K562 (cell line): ENCODE measurements around the gene CCDC138. TPM values are rescaled to one million over a fixed set of nuclear protein-coding genes. Genes with fewer than 3 reads are reported as not detected.

Source experiments
- FOS ChIP-seq: IDR thresholded peaks from 3 replicates; pipeline ENCODE4 v1.6.1; 2011; ENCODE audit not compliant: insufficient read length; ENCODE audit errors: extremely low read depth
- HDGF ChIP-seq: fragments of 450-650 bp; IDR thresholded peaks from 2 replicates; pipeline ENCODE4 v1.6.1; 2016
- HLTF ChIP-seq: fragments of 450-650 bp; IDR thresholded peaks from 2 replicates; pipeline ENCODE4 v1.6.1; 2016
- ILF3 ChIP-seq: fragments of 450-650 bp; IDR thresholded peaks from 2 replicates; pipeline ENCODE4 v1.6.1; 2018; ENCODE audit warnings: antibody characterized with exemption, mild to moderate bottlenecking, moderate library complexity, borderline replicate concordance
- KAT2B ChIP-seq: IDR thresholded peaks from one replicate; pipeline ENCODE4 v1.6.1; 2012; ENCODE audit warnings: low read depth, mild to moderate bottlenecking, control low read depth, inconsistent platforms, low read length, moderate library complexity
- MTA2 ChIP-seq: fragments of 450-650 bp; IDR thresholded peaks from 2 replicates; pipeline ENCODE4 v1.6.1; 2016; ENCODE audit warnings: low read depth
- NR2C2 ChIP-seq, 2 experiments: fragments of 200-800 bp in 1 of 2; sonication (Bioruptor generic) in 1 of 2; sonication (generic) in 1 of 2; formaldehyde crosslinking in 1 of 2; IDR thresholded peaks; 2 replicates each; pipeline versions ENCODE4 v1.6.1 to v1.8.0; 2016 to 2022; ENCODE audit warnings: mild to moderate bottlenecking in 1 of 2, missing compliant biosample characterization in 1 of 2, missing genetic modification characterization in 1 of 2, missing genetic modification reagents in 1 of 2
- POLR3G ChIP-seq: IDR thresholded peaks from 2 replicates; pipeline ENCODE4 v1.6.1; 2011; ENCODE audit not compliant: insufficient read length, insufficient replicate concordance; ENCODE audit errors: extremely low read depth
- RBBP5 ChIP-seq: fragments of 200-600 bp; sonication (generic); IDR thresholded peaks from 2 replicates; pipeline ENCODE4 v1.6.1; 2012; ENCODE audit warnings: borderline replicate concordance, mild to moderate bottlenecking, low read length, control low read depth, inconsistent platforms; ENCODE audit not compliant: insufficient read depth, poor library complexity, severe bottlenecking
- RBM14 ChIP-seq: fragments of 200-400 bp; formaldehyde crosslinking; IDR thresholded peaks from 2 replicates; pipeline ENCODE4 v1.6.1; 2018; ENCODE audit warnings: low read depth, mild to moderate bottlenecking, low read length, moderate library complexity, borderline replicate concordance; ENCODE audit not compliant: insufficient read depth
- SIN3A ChIP-seq, 2 experiments: fragments of 150-350 bp in 1 of 2; IDR thresholded peaks; 2 replicates each; pipeline ENCODE4 v1.6.1; 2011 to 2016; ENCODE audit warnings: borderline replicate concordance in 2 of 2, low read depth in 2 of 2, low read length in 2 of 2, mild to moderate bottlenecking in 2 of 2, moderate library complexity in 2 of 2; ENCODE audit not compliant: control insufficient read depth in 1 of 2
- ZC3H8 ChIP-seq: fragments of 450-650 bp; IDR thresholded peaks from 2 replicates; pipeline ENCODE4 v1.6.1; 2017
- ZNF12 ChIP-seq: sonication (generic); formaldehyde crosslinking; IDR thresholded peaks from 2 replicates; pipeline ENCODE4 v1.4.0; 2020; ENCODE audit warnings: mild to moderate bottlenecking, missing genetic modification reagents
- ZNF143 ChIP-seq: sonication (generic); formaldehyde crosslinking; IDR thresholded peaks from 2 replicates; pipeline ENCODE4 v1.9.0; 2022; ENCODE audit warnings: mild to moderate bottlenecking, missing genetic modification reagents
- ZNF696 ChIP-seq: fragments of 250-450 bp; sonication (Bioruptor Pico); conservative IDR thresholded peaks from 2 replicates; pipeline ENCODE4 v1.4.0; 2020; ENCODE audit warnings: mild to moderate bottlenecking, moderate library complexity
- ZNF785 ChIP-seq: fragments of 250-450 bp; sonication (Bioruptor Pico); IDR thresholded peaks from 2 replicates; pipeline ENCODE4 v1.4.0; 2020; ENCODE audit warnings: mild to moderate bottlenecking
- polyA plus RNA-seq, 8 experiments: library from polyadenylated mRNA; depleted of rRNA in 4 of 8; stranded (reverse) in 5 of 8; unstranded in 3 of 8; fragments of >200 nt; fragmentation: Nextera tagmentation in 2 of 8; fragmentation: Illumina TruSeq in 1 of 8; extraction: Ambion mirVana in 2 of 8; extraction: Trizol in 1 of 8; gene quantifications; 2 replicates each; pipeline versions ENCODE4 v1.2.1 to v1.2.3, GENCODE V29; 2011 to 2014; ENCODE audit warnings: inconsistent platforms in 1 of 8, missing spikeins in 1 of 8
- total RNA-seq, 7 experiments: library from RNA; depleted of rRNA in 6 of 7; stranded (reverse); fragments of >200 nt in 6 of 7; fragmentation: Illumina TruSeq in 2 of 7; extraction: Trizol in 2 of 7; gene quantifications; 2 replicates each; pipeline versions ENCODE4 v1.2.1 to v1.2.3, GENCODE V29; 2011 to 2021; ENCODE audit warnings: low replicate concordance in 1 of 7
- TF ChIP-seq, protein P1 (sequence below): sonication (generic); formaldehyde crosslinking; IDR thresholded peaks from 2 replicates; pipeline ENCODE4 v1.8.0; 2022; ENCODE audit warnings: mild to moderate bottlenecking, missing genetic modification reagents
- TF ChIP-seq, protein P2 (sequence below): sonication (generic); formaldehyde crosslinking; IDR thresholded peaks from 2 replicates; pipeline ENCODE4 v1.8.1; 2022; ENCODE audit warnings: missing genetic modification reagents
- TF ChIP-seq, protein P3 (sequence below), 2 experiments: fragments of 450-650 bp in 1 of 2; sonication (generic) in 1 of 2; formaldehyde crosslinking in 1 of 2; IDR thresholded peaks in 1 of 2; conservative IDR thresholded peaks in 1 of 2; 2 replicates each; pipeline versions ENCODE4 v1.6.1 to v1.8.1; 2016 to 2023; ENCODE audit warnings: mild to moderate bottlenecking in 2 of 2, moderate library complexity in 2 of 2, inconsistent platforms in 1 of 2, missing genetic modification reagents in 1 of 2

CCDC138 gene
- total and polyA plus RNA-seq, 9 of the 15 experiments (the other 6 are each of a cell fraction or from before 2014, with no cell fraction given), result 17.5 to 44.6 (median 26.7) TPM

DNA sequence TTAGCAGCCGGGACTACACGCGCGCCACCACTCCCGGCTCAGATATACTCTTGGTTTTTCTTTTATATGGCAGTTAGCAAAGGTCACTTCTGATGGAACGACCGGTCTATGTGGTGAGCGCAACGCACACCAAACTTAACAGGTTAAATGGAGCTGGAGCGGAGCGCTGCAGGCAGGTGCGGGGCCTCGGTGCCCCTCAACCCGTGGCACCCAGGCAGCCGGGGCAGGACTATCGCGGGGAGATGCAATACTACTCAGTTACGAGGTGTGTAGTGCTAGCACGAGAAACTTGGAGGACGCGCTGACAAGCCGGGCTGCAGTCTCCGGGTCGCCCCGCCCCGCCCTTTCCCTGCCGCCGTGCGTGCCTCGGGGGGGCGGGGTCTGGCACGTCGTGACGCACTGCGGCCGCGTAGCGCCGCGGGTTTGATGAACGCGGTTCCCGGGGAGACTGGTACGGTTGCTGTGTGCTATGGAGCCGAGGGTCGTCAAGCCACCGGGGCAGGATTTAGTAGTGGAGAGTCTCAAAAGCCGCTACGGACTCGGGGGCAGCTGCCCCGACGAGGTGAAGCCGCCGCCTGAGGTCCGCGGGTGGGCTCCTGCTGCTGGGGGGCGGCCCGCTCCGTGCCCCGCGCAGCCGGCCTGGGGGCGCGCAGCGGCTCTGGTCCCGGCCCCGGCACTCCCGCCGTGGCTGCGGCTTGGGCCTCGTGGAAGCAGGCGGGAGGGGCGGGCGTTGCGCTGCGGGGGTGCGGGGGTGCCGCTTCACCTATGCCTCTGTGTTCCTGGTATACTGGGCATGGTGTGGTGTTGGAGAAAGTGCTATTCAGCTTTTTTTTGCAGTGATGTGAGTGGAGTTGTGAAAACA lies at the start of gene CCDC138 (continued):
- TF ChIP-seq, protein P1, sequence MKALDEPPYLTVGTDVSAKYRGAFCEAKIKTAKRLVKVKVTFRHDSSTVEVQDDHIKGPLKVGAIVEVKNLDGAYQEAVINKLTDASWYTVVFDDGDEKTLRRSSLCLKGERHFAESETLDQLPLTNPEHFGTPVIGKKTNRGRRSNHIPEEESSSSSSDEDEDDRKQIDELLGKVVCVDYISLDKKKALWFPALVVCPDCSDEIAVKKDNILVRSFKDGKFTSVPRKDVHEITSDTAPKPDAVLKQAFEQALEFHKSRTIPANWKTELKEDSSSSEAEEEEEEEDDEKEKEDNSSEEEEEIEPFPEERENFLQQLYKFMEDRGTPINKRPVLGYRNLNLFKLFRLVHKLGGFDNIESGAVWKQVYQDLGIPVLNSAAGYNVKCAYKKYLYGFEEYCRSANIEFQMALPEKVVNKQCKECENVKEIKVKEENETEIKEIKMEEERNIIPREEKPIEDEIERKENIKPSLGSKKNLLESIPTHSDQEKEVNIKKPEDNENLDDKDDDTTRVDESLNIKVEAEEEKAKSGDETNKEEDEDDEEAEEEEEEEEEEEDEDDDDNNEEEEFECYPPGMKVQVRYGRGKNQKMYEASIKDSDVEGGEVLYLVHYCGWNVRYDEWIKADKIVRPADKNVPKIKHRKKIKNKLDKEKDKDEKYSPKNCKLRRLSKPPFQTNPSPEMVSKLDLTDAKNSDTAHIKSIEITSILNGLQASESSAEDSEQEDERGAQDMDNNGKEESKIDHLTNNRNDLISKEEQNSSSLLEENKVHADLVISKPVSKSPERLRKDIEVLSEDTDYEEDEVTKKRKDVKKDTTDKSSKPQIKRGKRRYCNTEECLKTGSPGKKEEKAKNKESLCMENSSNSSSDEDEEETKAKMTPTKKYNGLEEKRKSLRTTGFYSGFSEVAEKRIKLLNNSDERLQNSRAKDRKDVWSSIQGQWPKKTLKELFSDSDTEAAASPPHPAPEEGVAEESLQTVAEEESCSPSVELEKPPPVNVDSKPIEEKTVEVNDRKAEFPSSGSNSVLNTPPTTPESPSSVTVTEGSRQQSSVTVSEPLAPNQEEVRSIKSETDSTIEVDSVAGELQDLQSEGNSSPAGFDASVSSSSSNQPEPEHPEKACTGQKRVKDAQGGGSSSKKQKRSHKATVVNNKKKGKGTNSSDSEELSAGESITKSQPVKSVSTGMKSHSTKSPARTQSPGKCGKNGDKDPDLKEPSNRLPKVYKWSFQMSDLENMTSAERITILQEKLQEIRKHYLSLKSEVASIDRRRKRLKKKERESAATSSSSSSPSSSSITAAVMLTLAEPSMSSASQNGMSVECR (CRISPR knock-in tag), result peak; percentile 24; the same call in 1 of the 2 replicates
- TF ChIP-seq, protein P2, sequence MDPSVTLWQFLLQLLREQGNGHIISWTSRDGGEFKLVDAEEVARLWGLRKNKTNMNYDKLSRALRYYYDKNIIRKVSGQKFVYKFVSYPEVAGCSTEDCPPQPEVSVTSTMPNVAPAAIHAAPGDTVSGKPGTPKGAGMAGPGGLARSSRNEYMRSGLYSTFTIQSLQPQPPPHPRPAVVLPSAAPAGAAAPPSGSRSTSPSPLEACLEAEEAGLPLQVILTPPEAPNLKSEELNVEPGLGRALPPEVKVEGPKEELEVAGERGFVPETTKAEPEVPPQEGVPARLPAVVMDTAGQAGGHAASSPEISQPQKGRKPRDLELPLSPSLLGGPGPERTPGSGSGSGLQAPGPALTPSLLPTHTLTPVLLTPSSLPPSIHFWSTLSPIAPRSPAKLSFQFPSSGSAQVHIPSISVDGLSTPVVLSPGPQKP (CRISPR knock-in tag), result no peak
- TF ChIP-seq KAT2B, result no peak
- no peak for TF ChIP-seq HDGF
- TF ChIP-seq MTA2, result no peak
- no peak for TF ChIP-seq ILF3
- peak; percentile 96 for TF ChIP-seq RBBP5
- no peak for TF ChIP-seq RBM14
- TF ChIP-seq, protein P3, sequence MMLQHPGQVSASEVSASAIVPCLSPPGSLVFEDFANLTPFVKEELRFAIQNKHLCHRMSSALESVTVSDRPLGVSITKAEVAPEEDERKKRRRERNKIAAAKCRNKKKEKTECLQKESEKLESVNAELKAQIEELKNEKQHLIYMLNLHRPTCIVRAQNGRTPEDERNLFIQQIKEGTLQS (IDR thresholded peaks at IDR 0.05), result no peak
- TF ChIP-seq, protein P3 (CRISPR knock-in tag; conservative IDR thresholded peaks at IDR 0.05), result no peak
- TF ChIP-seq FOS, result no peak
- no peak for TF ChIP-seq ZNF785 (CRISPR knock-in tag)
- TF ChIP-seq ZNF143 (CRISPR knock-in tag), result no peak
- TF ChIP-seq HLTF, result no peak
- TF ChIP-seq ZNF696, result no peak
- TF ChIP-seq POLR3G, result no peak
- no peak for TF ChIP-seq ZC3H8
- peak in 1 of 2 experiments; percentile 46; a peak in 2 of 4 replicates for TF ChIP-seq SIN3A (IDR thresholded peaks at IDR 0.05; ENCODE audit: borderline replicate concordance in 2 of 2, control insufficient read depth in 1 of 2, low read depth in 2 of 2, low read length in 2 of 2)
- TF ChIP-seq NR2C2 (CRISPR knock-in tag; IDR thresholded peaks at IDR 0.05), result no peak
- no peak for TF ChIP-seq NR2C2 (tag; IDR thresholded peaks at IDR 0.05)
- TF ChIP-seq ZNF12 (CRISPR knock-in tag), result peak; percentile 71; the same call in 1 of the 2 replicates
